HG02938 (cell line): Measurements from ENCODE around the gene MARK4.

Experiments
- ATAC-seq: cut with Tn5 transposase; IDR thresholded peaks from one replicate; pipeline ENCODE4 v1.9.1; 2021; ENCODE audit warnings: mild to moderate bottlenecking, moderate library complexity; ENCODE audit not compliant: unreplicated experiment

The MARK4 gene

GRCh38 chr19:45271098-45271734, 20.1 kb downstream of the MARK4 start:
- ATAC-seq, result no peak

- ATAC-seq, result no peak
Measured at GRCh38 chr19:45271735-45272108, 20.7 kb downstream of the MARK4 start.

- ATAC-seq, result no peak
Measured at GRCh38 chr19:45273521-45273855, 22.4 kb downstream of the MARK4 start.

- no peak for ATAC-seq
Measured at GRCh38 chr19:45275370-45275971, 24.4 kb downstream of the MARK4 start.

GRCh38 chr19:45276284-45276687, 25.2 kb downstream of the MARK4 start:
- no peak for ATAC-seq

- no peak for ATAC-seq
Measured at GRCh38 chr19:45278087-45278486, 27.0 kb downstream of the MARK4 start.

GRCh38 chr19:45279587-45280192, 28.6 kb downstream of the MARK4 start:
- no peak for ATAC-seq

- no peak for ATAC-seq
Measured at GRCh38 chr19:45280471-45280961, 29.4 kb downstream of the MARK4 start.

- no peak for ATAC-seq
Measured at GRCh38 chr19:45283443-45284033, 32.5 kb downstream of the MARK4 start.

GRCh38 chr19:45290381-45290931, 39.4 kb downstream of the MARK4 start:
- no peak for ATAC-seq

GRCh38 chr19:45291834-45292233, 40.8 kb downstream of the MARK4 start:
- no peak for ATAC-seq

GRCh38 chr19:45293682-45294081, 42.6 kb downstream of the MARK4 start:
- no peak for ATAC-seq

- no peak for ATAC-seq
Measured at GRCh38 chr19:45294291-45295029, 43.4 kb downstream of the MARK4 start.

GRCh38 chr19:45295873-45296272, 44.8 kb downstream of the MARK4 start:
- no peak for ATAC-seq

GRCh38 chr19:45296355-45296754, 45.3 kb downstream of the MARK4 start:
- no peak for ATAC-seq

- no peak for ATAC-seq
Measured at GRCh38 chr19:45297674-45298073, 46.6 kb downstream of the MARK4 start.

- no peak for ATAC-seq
Measured at GRCh38 chr19:45298264-45298663, 47.2 kb downstream of the MARK4 start.

- ATAC-seq, result no peak
Measured at GRCh38 chr19:45299719-45300118, 48.6 kb downstream of the MARK4 start.

- no peak for ATAC-seq
Measured at GRCh38 chr19:45302416-45302815, 51.3 kb downstream of the MARK4 start.

GRCh38 chr19:45303269-45304060, 52.4 kb downstream of the MARK4 start:
- ATAC-seq, result no peak
